GM19438 (cell line): ENCODE data around the gene OVOL2.
A peak's percentile ranks its signal among the peaks of the same experiment; 100 is the strongest.

ENCODE experiments used
- ATAC-seq: cut with Tn5 transposase; IDR thresholded peaks from one replicate; pipeline ENCODE4 v1.9.1; 2021; ENCODE audit warnings: low read depth; ENCODE audit not compliant: unreplicated experiment

OVOL2 gene

DNA sequence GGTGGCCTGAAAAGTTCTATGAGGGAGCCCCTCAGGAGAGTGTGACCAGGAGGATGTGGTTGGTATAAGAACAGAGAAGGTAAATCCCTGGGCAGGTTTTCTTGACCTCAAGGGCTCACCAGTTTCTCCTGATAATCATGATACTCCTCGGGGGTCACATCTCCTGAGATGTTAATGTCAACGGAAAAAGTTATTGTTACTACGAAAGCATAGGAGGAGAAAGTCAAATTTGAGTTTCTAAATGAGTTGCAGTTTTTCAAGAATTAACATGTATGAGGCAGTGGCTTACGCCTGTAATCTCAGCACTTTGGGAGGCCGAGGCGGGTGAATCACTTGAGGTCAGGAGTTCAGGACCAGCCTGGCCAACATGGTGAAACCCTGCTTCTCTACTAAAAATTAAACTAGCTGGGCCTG, 65.5 kb downstream of the OVOL2 start:
- peak; percentile 47 for ATAC-seq

GRCh38 chr20:17990278-17990972, 67.3 kb downstream of the OVOL2 start:
- ATAC-seq: no peak

DNA sequence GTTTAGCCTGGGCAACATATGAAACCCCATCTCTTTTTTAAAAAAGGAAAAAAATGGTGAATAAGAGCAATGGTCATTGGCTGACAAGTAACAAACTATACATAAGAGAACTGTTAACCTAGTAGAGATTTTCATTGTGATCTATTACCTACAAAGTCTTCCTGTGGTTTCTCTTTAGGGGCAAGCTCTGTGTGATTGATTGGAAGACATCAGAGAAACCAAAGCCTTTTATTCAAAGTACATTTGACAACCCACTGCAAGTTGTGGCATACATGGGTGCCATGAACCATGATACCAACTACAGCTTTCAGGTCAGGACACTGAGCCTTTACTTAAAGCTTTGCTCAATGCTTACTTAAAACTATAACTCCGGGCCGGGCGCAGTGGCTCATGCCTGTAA, 69.7 kb downstream of the OVOL2 start:
- no peak for ATAC-seq

DNA sequence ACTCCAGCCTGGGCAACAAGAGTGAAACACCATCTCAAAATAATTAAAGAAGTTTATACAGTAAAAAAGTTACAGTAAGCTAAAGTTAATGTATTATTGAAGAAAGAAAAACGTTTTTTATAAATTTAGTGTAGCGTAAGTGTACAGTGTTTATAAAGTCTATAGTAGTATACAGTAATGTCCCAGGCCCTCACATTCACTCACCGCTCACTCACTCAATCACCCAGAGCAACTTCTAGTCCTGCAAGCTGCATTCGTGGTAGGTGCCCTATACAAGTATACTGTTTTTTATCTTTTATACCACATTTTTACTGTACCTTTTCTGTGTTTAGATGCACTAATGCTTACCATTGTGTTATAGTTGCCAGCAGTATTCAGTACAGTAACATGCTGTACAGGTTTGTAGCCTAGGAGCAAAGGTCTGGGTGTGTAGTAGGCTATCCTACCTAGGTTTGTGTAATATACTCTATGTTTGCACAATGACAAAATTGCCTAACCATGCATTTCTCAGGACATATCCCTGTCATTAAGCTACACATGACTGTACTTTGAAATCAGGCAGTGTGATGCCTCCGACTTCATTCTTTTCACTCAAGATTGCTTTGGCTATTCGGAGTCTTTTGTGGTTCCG, 72.2 kb downstream of the OVOL2 start:
- ATAC-seq: no peak

- ATAC-seq: no peak
These were observed 81.4 kb downstream of the OVOL2 start for GRCh38 chr20:17976305-17976704.
